ENCODE measurements around the gene MAP4K4.

MAP4K4 gene

DNA sequence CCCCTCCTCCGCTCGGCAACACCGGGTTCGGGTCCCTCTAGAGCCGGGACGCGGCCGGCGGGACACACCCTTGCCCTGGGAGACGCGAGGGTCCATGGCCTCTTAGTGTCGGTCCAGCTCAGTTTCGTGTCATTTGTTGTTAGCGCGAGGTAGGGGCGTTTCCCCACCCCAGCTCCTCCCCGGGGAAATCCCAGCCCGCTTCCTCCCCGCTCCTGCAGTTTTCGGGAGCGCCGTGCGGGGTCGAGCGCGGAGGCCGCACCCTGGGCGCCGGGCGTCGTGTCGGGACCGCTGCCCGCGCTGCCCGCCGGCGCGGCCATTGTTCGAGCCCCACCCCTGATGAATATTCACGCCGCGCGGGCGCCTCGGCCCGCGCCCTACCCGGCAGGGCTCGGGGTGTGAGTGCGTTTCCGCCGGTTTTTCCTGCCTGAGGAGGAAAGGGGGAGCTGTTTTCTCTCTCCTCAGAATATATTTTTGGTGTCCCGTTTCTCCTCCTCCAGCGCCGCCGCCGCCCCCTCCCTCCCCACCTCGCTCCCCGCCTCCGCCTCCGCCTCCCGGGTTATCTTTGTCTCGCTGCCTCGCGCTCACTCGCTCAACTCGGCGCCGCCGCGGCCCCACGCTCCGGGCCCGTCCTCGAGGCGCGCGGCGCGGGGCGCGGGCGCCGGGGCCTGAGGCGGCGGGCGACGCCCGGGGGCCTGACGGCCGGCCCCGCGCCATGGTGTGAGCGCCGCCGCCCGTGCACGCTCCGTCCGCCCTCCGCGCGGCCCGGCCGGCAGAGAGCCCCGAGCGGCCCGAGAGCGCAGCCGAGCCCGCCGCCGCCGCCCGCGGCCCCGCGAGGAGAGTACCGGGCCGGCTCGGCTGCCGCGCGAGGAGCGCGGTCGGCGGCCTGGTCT, at the start of gene MAP4K4:
Gene MAP4K4, plus strand, starts transcription at position 584 of the 890 bp plus-strand sequence. CDS start 374 bp downstream, outside the sequence.
- DNase-seq: peak; percentile 44

DNA sequence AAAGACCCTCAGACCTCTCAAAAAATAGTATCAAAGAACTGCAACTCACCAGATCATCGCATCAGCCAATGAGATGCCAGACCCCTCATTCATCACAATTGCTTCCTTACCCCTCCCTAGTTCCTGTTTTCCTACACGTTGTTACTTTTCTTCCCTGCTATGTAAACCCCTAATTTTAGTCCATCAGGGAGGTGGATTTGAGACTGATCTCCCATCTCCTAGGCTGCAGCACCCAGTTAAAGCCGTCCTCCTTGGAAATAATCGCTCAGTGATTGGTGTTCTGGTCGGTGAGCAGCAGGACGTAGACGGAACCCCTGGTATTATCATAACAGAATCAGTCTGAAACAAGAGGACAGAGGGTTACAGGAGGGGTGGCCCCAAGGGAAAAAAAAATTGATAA, 44.0 kb upstream of the MAP4K4 start:
- DNase-seq: no peak

DNA sequence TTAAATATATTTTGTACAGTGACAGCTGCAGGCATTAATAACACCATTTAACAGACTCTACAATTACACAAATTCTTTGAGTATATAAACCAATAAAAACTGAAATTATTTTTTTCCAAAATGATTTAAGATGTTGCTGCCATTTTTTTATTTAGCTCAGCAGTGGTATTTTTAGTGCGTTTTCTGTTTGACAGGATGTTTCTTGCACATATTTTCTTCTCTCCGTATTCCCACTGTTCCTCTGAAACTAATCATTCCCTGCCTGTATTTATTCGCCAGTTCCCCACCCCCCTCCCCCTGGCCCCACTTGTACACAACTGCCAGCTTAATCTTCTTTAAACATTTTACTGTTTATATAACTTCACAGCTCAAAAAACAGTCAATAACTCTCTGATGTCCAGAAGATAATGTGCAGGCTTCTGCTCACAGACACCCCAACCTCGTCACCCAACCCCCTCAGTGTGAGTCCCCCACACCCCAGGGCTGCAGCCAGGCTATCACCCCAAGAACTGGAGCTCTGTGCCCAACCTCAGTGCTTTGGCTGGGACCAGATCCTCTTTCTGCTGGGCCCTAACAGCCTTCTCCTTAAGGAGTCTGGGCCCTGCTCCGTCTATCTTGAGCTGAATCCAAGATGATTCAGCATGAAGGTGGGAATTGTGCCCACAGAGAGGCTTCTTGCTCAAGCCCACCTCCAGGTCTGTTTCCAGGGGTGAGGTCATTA, 41.6 kb upstream of the MAP4K4 start:
- no peak for DNase-seq

- DNase-seq: no peak
Measured at GRCh38 chr2:101657787-101658186, 39.7 kb upstream of the MAP4K4 start.

- no peak for DNase-seq
Measured at GRCh38 chr2:101658387-101658786, 39.1 kb upstream of the MAP4K4 start.

GRCh38 chr2:101665312-101665711, 32.2 kb upstream of the MAP4K4 start:
- DNase-seq: no peak

GRCh38 chr2:101667823-101668222, 29.7 kb upstream of the MAP4K4 start:
- no peak for DNase-seq

DNA sequence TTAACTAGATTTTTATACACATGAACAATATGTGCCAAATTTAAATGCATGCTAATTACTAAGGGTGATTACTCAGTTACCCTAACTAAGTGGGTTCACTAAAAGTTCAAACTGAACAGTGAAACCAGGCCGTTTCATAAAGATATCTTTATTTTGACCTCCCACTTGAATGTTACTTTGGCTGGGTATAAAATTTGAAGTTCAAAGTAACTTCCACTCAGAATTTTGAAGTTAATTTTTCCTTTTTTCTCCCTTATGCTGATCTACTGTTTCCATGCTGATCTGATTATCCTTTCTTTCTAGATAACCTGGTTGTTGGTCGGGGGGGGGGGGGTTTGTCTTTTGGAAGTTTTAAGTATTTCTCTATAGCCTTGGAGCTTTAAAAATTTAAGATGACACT, 25.5 kb upstream of the MAP4K4 start:
- no peak for DNase-seq

DNA sequence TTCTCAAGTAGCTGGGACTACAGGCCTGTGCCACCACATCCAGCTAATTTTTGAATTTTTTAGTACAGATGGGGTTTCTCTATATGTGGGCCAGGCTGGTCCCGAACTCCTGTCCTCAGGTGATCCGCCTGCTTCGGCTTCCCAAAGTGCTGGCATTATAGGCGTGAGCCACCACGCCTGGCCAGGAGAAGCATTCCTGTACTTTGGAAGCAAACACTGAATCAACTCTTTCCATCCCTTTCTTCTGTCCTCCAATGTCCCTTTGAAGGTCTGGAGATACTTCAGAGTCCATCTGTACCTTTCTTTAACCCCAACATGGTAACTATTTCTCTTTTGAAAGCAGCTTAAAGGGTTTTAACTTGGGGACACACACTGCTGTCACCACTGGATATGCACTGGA, 23.6 kb upstream of the MAP4K4 start:
- DNase-seq: no peak

- DNase-seq: no peak
Measured at GRCh38 chr2:101675512-101675911, 22.0 kb upstream of the MAP4K4 start.

DNA sequence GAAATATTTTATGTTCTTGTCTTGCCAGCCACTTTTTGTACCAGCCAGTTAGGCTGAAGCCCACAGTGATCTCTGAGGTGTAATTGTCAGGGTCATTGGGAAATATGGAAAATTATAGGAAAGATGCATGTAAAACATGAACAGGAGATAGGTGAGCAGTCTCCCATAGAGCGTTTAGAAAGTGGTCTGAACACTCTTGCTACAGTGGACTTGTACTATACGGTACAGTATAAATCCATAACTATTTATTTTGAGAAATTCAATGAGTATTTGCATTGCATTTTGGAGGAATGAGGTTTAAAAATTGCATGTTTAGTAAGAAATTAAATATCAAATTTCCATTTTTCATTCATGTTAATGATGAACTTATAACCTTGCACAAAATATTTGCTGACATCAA, 20.8 kb upstream of the MAP4K4 start:
- no peak for DNase-seq

GRCh38 chr2:101677658-101678057, 19.8 kb upstream of the MAP4K4 start:
- DNase-seq: no peak

DNA sequence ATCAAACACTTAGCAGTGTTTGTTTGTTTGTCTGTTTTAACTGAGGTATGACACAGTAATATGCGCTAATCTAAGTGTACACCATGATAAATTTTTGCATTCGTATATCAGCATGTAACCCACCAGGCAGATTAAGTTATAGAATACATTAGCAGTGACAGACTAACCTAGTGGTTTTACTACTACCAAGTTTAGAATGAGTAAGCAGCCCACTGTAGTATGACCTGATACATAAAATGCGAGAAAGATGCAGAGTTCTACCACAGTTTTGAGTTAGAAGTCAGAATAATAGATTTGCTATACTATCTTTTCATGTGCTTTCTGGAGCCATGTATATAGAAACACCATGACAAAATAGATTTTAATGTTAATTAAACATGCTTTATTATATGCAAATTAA, 19.1 kb upstream of the MAP4K4 start:
- DNase-seq: no peak

DNA sequence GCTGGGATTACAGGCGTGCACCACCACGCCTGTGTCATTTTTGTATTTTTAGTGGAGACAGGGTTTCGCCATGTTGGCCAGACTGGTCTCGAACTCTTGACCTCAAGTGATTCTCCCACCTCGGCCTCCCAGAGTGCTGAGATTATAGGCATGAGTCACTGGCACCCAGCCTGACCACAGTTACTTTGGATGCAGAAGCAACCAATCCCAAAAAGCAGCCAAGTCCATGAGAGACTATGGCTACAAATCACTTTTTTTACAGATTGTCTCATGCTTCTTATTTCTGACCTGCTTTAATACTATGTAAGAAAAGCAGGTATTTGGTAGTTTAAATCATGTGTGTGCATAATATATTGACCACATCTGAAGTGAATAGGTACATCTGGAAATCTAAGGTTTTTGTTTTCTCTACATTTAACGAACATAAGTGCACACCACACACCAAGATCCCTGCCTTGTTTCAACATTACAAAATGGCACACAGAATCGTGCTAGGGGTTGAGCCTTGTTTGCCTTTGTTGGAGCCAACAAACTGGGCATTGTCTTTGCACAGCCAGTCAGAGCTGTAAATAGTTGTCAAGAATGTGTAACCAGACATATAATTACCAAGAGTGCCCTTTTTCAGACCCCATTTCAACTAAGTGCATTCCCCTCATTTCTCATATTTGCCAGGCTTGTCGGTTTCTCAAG, 18.3 kb upstream of the MAP4K4 start:
- no peak for DNase-seq

DNA sequence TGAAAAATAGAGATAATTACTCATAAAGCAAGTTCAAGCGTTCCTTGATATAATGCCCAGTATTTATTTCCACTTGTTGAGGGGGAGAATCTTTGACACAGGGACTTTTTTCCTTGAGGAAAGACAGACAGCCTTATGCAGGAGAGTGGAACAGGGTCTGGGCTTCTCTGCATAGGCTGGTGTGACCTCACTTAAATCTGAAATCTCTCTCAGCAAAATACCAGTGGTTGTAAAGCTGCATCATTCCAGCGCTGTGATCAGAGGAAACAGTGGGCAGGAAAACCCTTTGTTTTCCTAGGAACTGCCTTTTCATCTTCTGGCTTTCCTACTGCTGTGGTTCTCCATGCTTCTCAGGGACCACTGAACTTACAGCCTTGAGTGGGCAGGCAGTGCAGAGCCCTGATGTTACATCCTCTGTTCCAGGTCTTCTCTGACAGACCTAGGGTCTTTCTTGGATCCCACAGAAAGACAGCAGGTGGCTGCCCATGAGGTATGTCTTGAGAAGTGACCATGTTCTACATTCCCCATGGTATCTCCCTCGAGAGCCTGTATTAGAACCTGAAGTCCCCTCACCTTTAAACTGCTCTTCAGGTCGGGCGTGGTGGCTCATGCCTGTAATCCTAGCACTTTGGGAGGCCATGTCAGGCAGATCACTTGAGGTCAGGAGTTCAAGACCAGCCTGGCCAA, 17.6 kb upstream of the MAP4K4 start:
- no peak for DNase-seq

DNA sequence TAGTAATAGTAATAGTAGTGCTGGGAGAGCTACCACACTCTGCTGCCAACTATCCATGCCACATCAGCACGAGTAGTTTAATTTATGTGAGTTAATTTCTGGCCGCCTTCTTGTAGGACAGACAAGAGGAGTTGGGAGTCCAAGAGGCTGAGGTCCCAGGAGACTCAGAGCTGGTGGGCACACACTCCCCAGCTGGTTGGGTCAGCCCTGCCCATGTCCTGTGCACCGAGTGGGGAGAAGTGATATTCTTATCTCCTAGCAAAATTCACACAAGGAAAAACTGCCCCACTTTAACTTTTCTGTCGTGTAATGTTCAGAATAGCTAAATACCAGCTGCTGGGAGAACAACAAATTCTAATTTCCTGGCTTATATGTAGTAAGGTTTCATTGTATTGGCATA, 15.2 kb upstream of the MAP4K4 start:
- DNase-seq: no peak

DNA sequence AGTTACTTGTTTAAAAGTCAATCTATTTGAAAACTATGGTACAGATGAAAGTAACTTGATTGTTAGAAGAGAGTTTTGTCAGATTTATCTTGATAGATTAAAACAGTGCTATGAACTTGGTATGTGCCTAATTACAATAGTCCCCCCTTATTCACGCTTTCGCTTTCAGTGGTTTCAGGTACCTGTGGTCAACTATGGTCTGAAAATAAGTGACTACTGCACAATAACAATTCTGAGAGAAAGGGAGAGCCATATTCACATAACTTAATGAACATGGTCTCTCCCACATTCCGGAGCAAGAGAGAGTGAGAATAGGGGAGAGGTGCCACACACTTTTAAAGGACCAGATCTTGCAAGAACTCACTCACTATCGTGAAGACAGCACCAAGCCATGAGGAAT, 13.2 kb upstream of the MAP4K4 start:
- no peak for DNase-seq

- DNase-seq: no peak
Measured at GRCh38 chr2:101688261-101688660, 9.2 kb upstream of the MAP4K4 start.

DNA sequence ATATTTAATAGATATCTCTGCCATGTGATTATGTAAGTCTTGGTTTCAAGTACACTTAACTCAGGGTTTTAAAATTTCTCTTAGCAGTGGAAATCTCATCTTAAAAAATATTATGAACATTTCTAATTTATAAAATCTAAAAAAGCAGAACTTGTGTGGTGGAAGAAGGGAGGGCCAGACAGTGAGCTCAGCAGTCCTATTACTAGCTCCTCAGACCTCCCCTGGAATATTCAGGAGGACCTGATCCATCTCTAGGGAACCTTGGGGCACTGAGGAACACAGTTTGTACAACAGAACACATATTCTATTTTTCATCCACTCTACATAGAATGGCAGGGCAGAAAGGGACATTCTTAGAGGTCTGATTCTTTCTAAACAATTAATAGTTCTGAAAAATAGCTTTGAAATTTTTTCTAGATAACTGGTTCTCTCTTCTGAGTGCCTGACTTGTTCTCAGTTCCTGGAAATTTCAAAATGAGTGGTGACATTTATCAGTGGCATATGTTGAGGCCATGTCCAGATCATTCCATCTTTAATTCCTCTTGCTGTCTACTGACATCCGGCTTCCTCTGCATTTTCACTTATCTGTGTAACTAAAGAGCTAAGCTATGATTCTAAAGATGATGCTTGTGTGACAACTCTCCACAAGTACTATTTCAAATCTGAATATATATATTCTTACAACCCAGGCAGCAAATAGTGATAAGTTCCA, 8.2 kb upstream of the MAP4K4 start:
- DNase-seq: no peak

GRCh38 chr2:101690547-101691152, 6.9 kb upstream of the MAP4K4 start:
- DNase-seq: no peak

- DNase-seq: no peak
Measured at GRCh38 chr2:101692041-101692440, 5.5 kb upstream of the MAP4K4 start.

- DNase-seq: no peak
Measured at GRCh38 chr2:101692766-101693165, 4.7 kb upstream of the MAP4K4 start.
